GM12874 (cell line): Measurements from ENCODE around the gene SINHCAF.

Source experiments
- TF ChIP-seq, protein P1 (sequence below): IDR thresholded peaks from 2 replicates; pipeline ENCODE4 v1.5.1; 2011; ENCODE audit warnings: low read depth, mild to moderate bottlenecking, control low read depth, low read length, moderate library complexity; ENCODE audit not compliant: insufficient read depth

Gene SINHCAF

DNA sequence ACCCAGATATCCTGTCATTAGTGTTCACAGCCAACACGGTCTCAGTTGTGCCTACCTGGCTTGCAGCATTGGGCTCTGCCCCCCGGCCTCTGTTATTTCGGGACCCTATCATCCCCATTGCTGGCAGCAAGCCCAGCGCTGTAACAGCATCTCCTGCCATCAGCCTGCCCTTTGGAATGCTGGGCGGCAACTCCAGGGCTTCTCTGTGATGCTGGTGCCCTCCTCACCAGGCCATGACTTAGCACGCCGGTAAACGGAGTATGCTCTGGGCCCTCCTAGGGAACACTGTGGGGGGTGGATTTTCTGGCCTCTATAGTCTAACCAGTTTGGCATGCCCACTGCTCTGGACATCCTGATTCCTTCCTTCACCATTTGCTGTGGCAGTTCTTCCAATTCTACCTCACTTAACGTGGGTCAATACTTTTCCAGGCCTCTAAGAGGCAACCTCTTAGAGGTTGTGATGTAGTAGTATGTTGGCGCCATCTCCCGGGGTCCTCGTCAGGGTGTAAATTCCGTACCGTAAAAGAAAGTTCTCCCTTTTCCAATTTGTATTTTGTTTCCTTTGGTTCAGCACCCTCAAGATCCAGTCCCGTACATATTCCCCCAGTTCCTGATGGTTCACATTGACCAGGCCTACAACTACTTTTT lies 80.0 kb downstream of the SINHCAF start:
- TF ChIP-seq, protein P1, sequence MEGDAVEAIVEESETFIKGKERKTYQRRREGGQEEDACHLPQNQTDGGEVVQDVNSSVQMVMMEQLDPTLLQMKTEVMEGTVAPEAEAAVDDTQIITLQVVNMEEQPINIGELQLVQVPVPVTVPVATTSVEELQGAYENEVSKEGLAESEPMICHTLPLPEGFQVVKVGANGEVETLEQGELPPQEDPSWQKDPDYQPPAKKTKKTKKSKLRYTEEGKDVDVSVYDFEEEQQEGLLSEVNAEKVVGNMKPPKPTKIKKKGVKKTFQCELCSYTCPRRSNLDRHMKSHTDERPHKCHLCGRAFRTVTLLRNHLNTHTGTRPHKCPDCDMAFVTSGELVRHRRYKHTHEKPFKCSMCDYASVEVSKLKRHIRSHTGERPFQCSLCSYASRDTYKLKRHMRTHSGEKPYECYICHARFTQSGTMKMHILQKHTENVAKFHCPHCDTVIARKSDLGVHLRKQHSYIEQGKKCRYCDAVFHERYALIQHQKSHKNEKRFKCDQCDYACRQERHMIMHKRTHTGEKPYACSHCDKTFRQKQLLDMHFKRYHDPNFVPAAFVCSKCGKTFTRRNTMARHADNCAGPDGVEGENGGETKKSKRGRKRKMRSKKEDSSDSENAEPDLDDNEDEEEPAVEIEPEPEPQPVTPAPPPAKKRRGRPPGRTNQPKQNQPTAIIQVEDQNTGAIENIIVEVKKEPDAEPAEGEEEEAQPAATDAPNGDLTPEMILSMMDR: no peak

GRCh38 chr12:31238764-31239387 lies 87.1 kb downstream of the SINHCAF start:
- TF ChIP-seq, protein P1: peak; percentile 72

GRCh38 chr12:31236998-31237637 lies 88.8 kb downstream of the SINHCAF start:
- TF ChIP-seq, protein P1: no peak

DNA sequence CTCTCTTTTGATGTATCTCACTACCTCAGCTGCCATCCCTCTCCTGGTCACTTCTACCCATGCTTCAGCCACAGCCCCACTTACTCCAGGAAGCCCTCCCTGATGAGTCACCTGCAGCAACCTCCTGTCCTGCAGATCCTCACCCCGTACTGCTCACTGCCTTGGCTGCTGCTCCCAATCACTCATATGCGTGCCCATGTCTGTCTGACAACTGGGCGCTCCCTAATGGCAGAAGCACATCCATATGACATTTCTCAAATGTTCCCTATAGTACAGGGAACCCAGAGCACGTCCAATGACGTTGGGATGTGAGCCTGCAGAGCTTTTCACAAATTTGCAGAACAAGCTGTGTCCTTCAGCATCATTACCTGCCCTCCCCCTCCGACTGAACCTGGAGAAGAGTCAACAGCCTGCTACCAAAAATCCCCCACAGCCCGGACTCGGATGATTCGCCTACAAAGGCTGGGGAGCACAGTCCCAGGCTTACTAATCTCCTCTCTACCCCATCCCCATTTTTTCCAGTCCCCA lies 90.0 kb downstream of the SINHCAF start:
- TF ChIP-seq, protein P1: no peak

- TF ChIP-seq, protein P1: peak; percentile 40
These were observed 90.7 kb downstream of the SINHCAF start for GRCh38 chr12:31234955-31235867.

DNA sequence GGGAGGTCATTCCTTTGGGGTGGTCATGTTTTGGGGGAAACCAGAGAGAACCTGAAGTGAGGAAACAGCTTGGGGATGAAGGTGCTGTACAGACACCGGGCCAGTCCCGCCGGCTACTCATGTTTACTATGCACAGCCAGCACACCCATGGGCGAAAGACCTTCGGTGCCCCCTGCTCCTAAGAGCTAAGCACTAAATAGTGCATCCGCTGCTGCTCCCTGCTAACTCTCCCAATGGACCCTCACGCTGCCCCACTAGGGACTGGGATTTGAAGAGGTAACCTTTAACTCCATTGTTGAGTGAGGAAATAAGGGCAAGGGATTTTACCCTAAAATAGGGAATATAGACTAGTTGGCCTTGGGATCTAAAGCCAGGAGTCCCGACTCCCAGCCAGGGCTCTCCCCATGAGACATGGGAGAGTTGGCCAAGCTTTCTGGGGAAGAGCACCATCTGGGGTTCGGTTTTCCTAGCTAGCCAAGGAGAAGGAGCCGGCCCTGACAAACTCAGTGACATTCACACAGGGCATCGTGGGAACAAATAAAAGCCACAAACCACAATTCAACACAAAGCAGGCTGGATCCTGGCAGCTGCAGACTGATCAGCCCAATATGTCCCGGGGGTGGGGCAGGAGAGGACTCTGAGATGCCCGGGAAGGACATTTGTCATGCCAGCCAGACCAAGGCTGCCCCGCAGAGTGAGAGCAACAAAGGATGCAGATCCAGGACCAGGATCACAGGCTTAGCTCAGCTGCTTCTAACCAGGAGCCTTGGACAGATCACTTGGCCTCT lies 91.7 kb downstream of the SINHCAF start:
- TF ChIP-seq, protein P1: no peak
